ENCODE data around the gene ZZZ3. TPM values are rescaled to one million over a fixed set of nuclear protein-coding genes. Genes with fewer than 3 reads are reported as not detected.

The ZZZ3 gene
- polyA plus RNA-seq, 1 of the 3 experiments (the other 2 are of a cell fraction) = 14.2 TPM

GRCh38 chr1:77673030-77673429 is 9.4 kb downstream of the ZZZ3 start (continued):
- TF ChIP-seq CTCF (IDR thresholded peaks at IDR 0.05) (no peak), FOXM1 (IDR thresholded peaks at IDR 0.05; ENCODE audit: low read depth) (no peak), SIN3A (IDR thresholded peaks at IDR 0.05; ENCODE audit: borderline replicate concordance, low read depth, low read length) (no peak)

- H3K36me3 ChIP-seq (replicated peaks in 1 of 2; ENCODE audit: control insufficient read depth in 1 of 2, insufficient read depth in 2 of 2, low read length in 1 of 2) = peaks cover 4 to 27% of the 10 kb centered on the region in 2 experiments
- H3K4me3 ChIP-seq (ENCODE audit: low read depth in 2 of 2, low read length in 1 of 2) = peak overlapping the region; percentile 23 to 43; a peak in 3 of 4 replicates
- H3K27me3 ChIP-seq (ENCODE audit: insufficient read depth) = no peaks in the 10 kb centered on the region
- H3K9me2 ChIP-seq = no peaks in the 10 kb centered on the region
- DNase-seq = no peak
- H3F3A ChIP-seq (replicated peaks; ENCODE audit: insufficient read depth) = peaks cover 11% of the 10 kb centered on the region
- 76% methylated on average over 2 of the region's 2 CpGs for WGBS (ENCODE audit: low lambda C conversion rate)
- peaks cover 0 to 41% of the 10 kb centered on the region in 2 experiments for H3K4me1 ChIP-seq (ENCODE audit: control insufficient read depth in 1 of 2, insufficient read depth in 2 of 2, low read depth in 1 of 2, low read length in 1 of 2)
- no peaks in the 10 kb centered on the region for H3K9me3 ChIP-seq
- peaks cover 44% of the 10 kb centered on the region for H4K20me1 ChIP-seq (ENCODE audit: insufficient read depth)
- H3K4me2 ChIP-seq = peak overlapping the region; percentile 66
- ChIA-PET POLR2A (no interaction called here), CTCF (interaction anchor here (1.9 kb wide), 1 partner anchor 11 kb away, joined by 6 read pairs; no protein-coding TSS in a partner anchor)
- H3K27ac ChIP-seq (ENCODE audit: low read depth in 2 of 2, low read length in 1 of 2) = peak overlapping the region in 1 of 2 experiments; percentile 76; a peak in 2 of 4 replicates
- peak overlapping the region; percentile 56 for H3K9ac ChIP-seq
- peaks cover 100% of the 10 kb centered on the region for H3K79me2 ChIP-seq (ENCODE audit: insufficient read depth)
- no peak for TF ChIP-seq RXRA (IDR thresholded peaks at IDR 0.05; ENCODE audit: borderline replicate concordance, low read depth)
- TF ChIP-seq GATA2 (CRISPR knock-in tag; IDR thresholded peaks at IDR 0.05) = no peak
- no peak for TF ChIP-seq RFX5 (IDR thresholded peaks at IDR 0.05; ENCODE audit: low read length)
- no peak for TF ChIP-seq JUND (IDR thresholded peaks at IDR 0.05)
- TF ChIP-seq RCOR1 (IDR thresholded peaks at IDR 0.05; ENCODE audit: low read length) = no peak
- TF ChIP-seq GABPA (IDR thresholded peaks at IDR 0.05; ENCODE audit: low read depth) = no peak
- TF ChIP-seq ELF1 (IDR thresholded peaks at IDR 0.05) = no peak
- TF ChIP-seq EP300 (IDR thresholded peaks at IDR 0.05; ENCODE audit: borderline replicate concordance in 1 of 2, low read depth in 1 of 2, low read length in 1 of 2) = no peak
- no peak for TF ChIP-seq YY1 (IDR thresholded peaks at IDR 0.05; ENCODE audit: low read depth)
- no peak for TF ChIP-seq TCF12 (IDR thresholded peaks at IDR 0.05)
- TF ChIP-seq TEAD4 (IDR thresholded peaks at IDR 0.05; ENCODE audit: borderline replicate concordance, insufficient read depth) = no peak
- no peak for TF ChIP-seq FOXM1 (IDR thresholded peaks at IDR 0.05; ENCODE audit: low read depth)
- no peak overlapping the region for H2AFZ ChIP-seq (ENCODE audit: low read depth)
Observed at GRCh38 chr1:77672374-77672773, 10.1 kb downstream of the ZZZ3 start.

DNA sequence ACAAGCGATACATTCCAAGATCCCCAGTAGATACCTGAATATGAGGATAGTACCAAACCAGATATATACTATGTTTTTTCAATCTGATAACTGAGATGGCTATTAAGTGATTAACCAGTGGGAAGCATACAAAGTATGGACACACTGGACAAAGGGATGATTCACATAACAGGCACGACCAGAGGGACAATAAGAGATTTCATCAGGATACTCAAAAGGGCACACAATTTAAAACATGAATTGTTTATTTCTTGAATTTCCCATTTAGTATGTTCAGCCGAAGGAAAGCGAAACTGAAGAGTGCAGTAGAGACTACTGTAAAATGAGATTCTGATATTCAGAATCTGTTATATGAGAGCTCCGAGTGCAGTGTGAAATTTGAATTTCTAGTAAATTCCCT is 10.6 kb downstream of the ZZZ3 start:
- Histone ChIP-seq H3K4me3 (ENCODE audit: low read depth in 2 of 2, low read length in 1 of 2) (peak overlapping the region; percentile 23 to 43; a peak in 3 of 4 replicates), H3K4me2 (peak overlapping the region; percentile 66), H3K79me2 (ENCODE audit: insufficient read depth) (peaks cover 100% of the 10 kb centered on the region), H3F3A (replicated peaks; ENCODE audit: insufficient read depth) (peaks cover 16% of the 10 kb centered on the region), H3K9me2 (no peaks in the 10 kb centered on the region), H4K20me1 (ENCODE audit: insufficient read depth) (peaks cover 45% of the 10 kb centered on the region), H3K36me3 (replicated peaks in 1 of 2; ENCODE audit: control insufficient read depth in 1 of 2, insufficient read depth in 2 of 2, low read length in 1 of 2) (peaks cover 4 to 26% of the 10 kb centered on the region in 2 experiments), H3K4me1 (ENCODE audit: control insufficient read depth in 1 of 2, insufficient read depth in 2 of 2, low read depth in 1 of 2, low read length in 1 of 2) (peaks cover 0 to 44% of the 10 kb centered on the region in 2 experiments), H2AFZ (ENCODE audit: low read depth) (no peak overlapping the region), H3K9ac (peak overlapping the region; percentile 56), H3K27me3 (ENCODE audit: insufficient read depth) (no peaks in the 10 kb centered on the region), H3K27ac (ENCODE audit: low read depth in 2 of 2, low read length in 1 of 2) (peak overlapping the region; percentile 16 to 76; a peak in 2 of 4 replicates), H3K9me3 (no peaks in the 10 kb centered on the region)
- WGBS (ENCODE audit: low lambda C conversion rate) = 37% methylated on average over 5 of the region's 5 CpGs
- ChIA-PET CTCF (interaction anchor here (1.9 kb wide), 1 partner anchor 11 kb away, joined by 6 read pairs; no protein-coding TSS in a partner anchor), POLR2A (no interaction called here)
- 0 out of 2 replicates have a peak, but pooled peaks have one; percentile 30 for TF ChIP-seq TEAD4 (IDR thresholded peaks at IDR 0.05; ENCODE audit: borderline replicate concordance, insufficient read depth)
- TF ChIP-seq ELF1 (IDR thresholded peaks at IDR 0.05) = no peak
- no peak for TF ChIP-seq GATA2 (CRISPR knock-in tag; IDR thresholded peaks at IDR 0.05)
- TF ChIP-seq TCF12 (IDR thresholded peaks at IDR 0.05) = peak; percentile 43; the same call in 1 of the 2 replicates
- no peak; the same call in 1 of the 2 replicates for TF ChIP-seq PBX3 (IDR thresholded peaks at IDR 0.05)
- no peak for TF ChIP-seq NRF1 (IDR thresholded peaks at IDR 0.05; ENCODE audit: low read depth, low read length)
- no peak for TF ChIP-seq FOXJ3 (CRISPR knock-in tag; IDR thresholded peaks at IDR 0.05)
- TF ChIP-seq, protein P1, sequence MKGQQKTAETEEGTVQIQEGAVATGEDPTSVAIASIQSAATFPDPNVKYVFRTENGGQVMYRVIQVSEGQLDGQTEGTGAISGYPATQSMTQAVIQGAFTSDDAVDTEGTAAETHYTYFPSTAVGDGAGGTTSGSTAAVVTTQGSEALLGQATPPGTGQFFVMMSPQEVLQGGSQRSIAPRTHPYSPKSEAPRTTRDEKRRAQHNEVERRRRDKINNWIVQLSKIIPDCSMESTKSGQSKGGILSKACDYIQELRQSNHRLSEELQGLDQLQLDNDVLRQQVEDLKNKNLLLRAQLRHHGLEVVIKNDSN (IDR thresholded peaks at IDR 0.05; ENCODE audit: borderline replicate concordance, low read depth) = no peak
- TF ChIP-seq JUND (IDR thresholded peaks at IDR 0.05) = peak; percentile 39; the same call in 1 of the 2 replicates
- peak; percentile 55; the same call in 1 of the 2 replicates for TF ChIP-seq FOSL2 (IDR thresholded peaks at IDR 0.05; ENCODE audit: borderline replicate concordance, low read depth)
- no peak for DNase-seq

All from SK-N-SH (cell line).